Measurements from ENCODE around the gene NMUR2.

- no peak for TF ChIP-seq POLR2AphosphoS5 (IDR thresholded peaks at IDR 0.05)
- no peak for TF ChIP-seq RAD21 (conservative IDR thresholded peaks at IDR 0.05)
- no peak for TF ChIP-seq CTCF (IDR thresholded peaks at IDR 0.05; ENCODE audit: poor library complexity, severe bottlenecking)
- no peak for TF ChIP-seq TAF1 (IDR thresholded peaks at IDR 0.05; ENCODE audit: low read depth)
- no peak for TF ChIP-seq SMC3 (conservative IDR thresholded peaks at IDR 0.05; ENCODE audit: poor library complexity)
These were observed 17.0 kb upstream of the NMUR2 start for GRCh38 chr5:152422081-152422480.

Data from neural cell (in vitro differentiated cells).